C1 segment of cervical spinal cord (tissue), 14 donors: ENCODE results near the gene ALAD.
"Not testable (repeated sequence)": the region's sequence is repeated elsewhere in the genome, so short reads cannot be mapped to it uniquely, and the experiment has no call there.

Experiments
- DNase-seq, 14 donors: peaks; one replicate each; lab custom pipeline; 2025; lab: John Stamatoyannopoulos, UW

The ALAD gene

GRCh38 chr9:113401027-113401792, at the start of gene ALAD:
ALAD (minus strand) TSS chr9:113401284; CDS start chr9:113393559, 7,725 bp downstream.
- DNase-seq, result peak; percentile 82 to 99 (median 97)

GRCh38 chr9:113449376-113449775, 48.3 kb upstream of the ALAD start:
- DNase-seq, result no peak

- peak in 2 of 14 donors; percentile 2 to 11 for DNase-seq
Observed at GRCh38 chr9:113446323-113446740, 45.2 kb upstream of the ALAD start.

- DNase-seq, result no peak
Observed at GRCh38 chr9:113444736-113445135, 43.7 kb upstream of the ALAD start.

GRCh38 chr9:113437716-113438115, 36.6 kb upstream of the ALAD start:
- not testable (repeated sequence) for DNase-seq

GRCh38 chr9:113436728-113437515, 35.8 kb upstream of the ALAD start:
- no peak for DNase-seq

GRCh38 chr9:113431191-113431590, 30.1 kb upstream of the ALAD start:
- no peak for DNase-seq

- DNase-seq, result no peak
Observed at GRCh38 chr9:113428062-113428615, 27.1 kb upstream of the ALAD start.

- no peak for DNase-seq
Observed at GRCh38 chr9:113427629-113428028, 26.5 kb upstream of the ALAD start.

- DNase-seq, result no peak
Observed at GRCh38 chr9:113426701-113427100, 25.6 kb upstream of the ALAD start.

GRCh38 chr9:113425072-113425471, 24.0 kb upstream of the ALAD start:
- DNase-seq, result no peak

- DNase-seq, result no peak
Observed at GRCh38 chr9:113421726-113422125, 20.6 kb upstream of the ALAD start.

- DNase-seq, result no peak
Observed at GRCh38 chr9:113417370-113417769, 16.3 kb upstream of the ALAD start.

GRCh38 chr9:113416149-113416721, 15.2 kb upstream of the ALAD start:
- no peak for DNase-seq

GRCh38 chr9:113410207-113410864, 9.3 kb upstream of the ALAD start, which contains the start of the genes C9orf43 and POLE3:
C9orf43 (plus strand) TSS chr9:113410747; CDS start chr9:113413494, 2,747 bp downstream.
POLE3 (minus strand) TSS chr9:113410675; CDS start chr9:113410293, 382 bp downstream.
- DNase-seq, result peak; percentile 64 to 99 (median 97)

- DNase-seq, result no peak
Observed at GRCh38 chr9:113409883-113410206, 8.8 kb upstream of the ALAD start.

- no peak for DNase-seq
Observed at GRCh38 chr9:113409481-113409880, 8.4 kb upstream of the ALAD start.

- DNase-seq, result peak in 8 of 14 donors; percentile 6 to 38 (median 14)
Observed at GRCh38 chr9:113406873-113407511, 5.9 kb upstream of the ALAD start.

- DNase-seq, result not testable (repeated sequence)
Observed at GRCh38 chr9:113406353-113406752, 5.3 kb upstream of the ALAD start.

GRCh38 chr9:113403646-113404045, 2.6 kb upstream of the ALAD start:
- no peak for DNase-seq

GRCh38 chr9:113399646-113400200, 1.4 kb downstream of the ALAD start:
- DNase-seq, result no peak
